GM21737 (cell line): ENCODE data around the gene BCAS3.
"Not testable (repeated sequence)": the region's sequence is repeated elsewhere in the genome, so short reads cannot be mapped to it uniquely, and the experiment has no call there.

Experiments
- ATAC-seq: cut with Tn5 transposase; IDR thresholded peaks from one replicate; pipeline ENCODE4 v1.9.1; 2021; ENCODE audit warnings: mild to moderate bottlenecking, moderate library complexity; ENCODE audit not compliant: unreplicated experiment

BCAS3 gene

GRCh38 chr17:60920107-60920506 is 242.5 kb downstream of the BCAS3 start:
- ATAC-seq, result no peak

GRCh38 chr17:60923000-60923399 is 245.3 kb downstream of the BCAS3 start:
- ATAC-seq, result no peak

DNA sequence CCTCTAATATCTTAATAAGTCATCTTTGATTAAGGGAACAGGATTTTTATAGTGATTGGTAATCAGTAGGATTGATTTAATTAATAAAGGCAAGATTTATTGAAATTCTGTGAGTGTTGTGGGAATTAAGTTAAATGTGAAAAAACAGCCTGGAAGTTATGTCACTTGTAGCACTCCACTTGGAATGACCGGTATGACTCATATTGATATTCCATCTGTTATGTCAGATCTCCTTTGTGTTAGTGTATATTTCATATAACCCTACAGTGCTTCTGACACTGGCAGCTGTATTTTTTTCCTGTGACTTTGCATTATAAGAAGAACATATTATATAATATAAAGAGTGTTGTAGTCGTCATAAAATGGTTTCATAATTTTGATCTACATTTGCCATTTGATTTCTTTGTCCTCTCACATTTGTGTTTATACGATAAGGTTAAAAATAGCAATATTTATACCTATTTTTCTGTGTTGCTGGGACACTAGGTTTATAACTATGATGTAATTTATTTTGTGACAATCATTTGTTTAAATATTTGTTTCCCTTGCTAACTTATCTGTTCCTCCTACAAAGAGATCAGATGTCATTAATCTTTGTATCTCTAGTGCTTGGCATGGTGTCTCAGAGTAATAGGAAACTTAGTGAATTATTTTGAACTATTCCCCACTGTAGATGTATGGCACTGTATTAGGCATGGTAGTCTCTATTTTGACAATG is 249.0 kb downstream of the BCAS3 start:
- ATAC-seq, result no peak

- no peak for ATAC-seq
These were observed 256.1 kb downstream of the BCAS3 start for GRCh38 chr17:60933739-60934138.

GRCh38 chr17:60934723-60935122 is 257.1 kb downstream of the BCAS3 start:
- ATAC-seq, result no peak

- ATAC-seq, result not testable (repeated sequence)
These were observed 258.3 kb downstream of the BCAS3 start for GRCh38 chr17:60935991-60936390.

DNA sequence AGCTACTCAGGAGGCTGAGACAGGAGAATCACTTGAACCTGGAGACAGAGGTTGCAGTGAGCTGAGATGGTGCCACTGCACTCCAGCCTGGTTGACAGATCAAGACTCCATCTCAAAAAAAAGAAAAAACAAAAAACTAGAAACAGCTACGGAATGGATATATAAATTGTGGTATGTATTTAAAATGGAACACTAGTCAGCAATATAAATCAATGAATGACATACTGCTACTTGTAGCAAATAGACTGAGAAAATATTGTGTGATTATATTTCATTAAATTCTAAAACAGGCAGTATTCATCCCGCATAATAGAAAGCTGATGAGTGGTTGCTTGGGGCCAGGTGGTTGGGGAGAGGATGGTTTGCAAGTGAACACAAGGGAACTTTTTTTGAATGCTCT is 261.7 kb downstream of the BCAS3 start:
- no peak for ATAC-seq

DNA sequence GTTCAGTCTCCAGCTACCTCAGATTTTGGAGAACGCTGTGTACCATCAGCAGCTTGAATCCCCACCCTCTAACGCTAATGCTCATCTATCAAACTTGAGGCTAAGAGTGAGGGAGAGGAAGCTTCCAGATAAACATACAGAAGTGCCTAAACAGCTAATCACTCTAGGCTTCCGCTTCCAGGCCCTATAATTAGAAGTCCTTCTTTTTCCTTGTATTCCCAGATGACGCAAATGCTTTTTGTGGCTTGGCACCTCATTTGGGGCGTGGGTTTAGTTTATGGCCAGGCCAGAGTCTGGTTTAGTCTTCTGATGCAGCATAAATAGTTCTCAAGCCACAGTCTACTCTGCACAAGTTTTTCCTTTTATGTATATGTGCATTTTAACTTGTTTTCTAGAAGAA is 263.4 kb downstream of the BCAS3 start:
- no peak for ATAC-seq

GRCh38 chr17:60941571-60941970 is 263.9 kb downstream of the BCAS3 start:
- no peak for ATAC-seq

DNA sequence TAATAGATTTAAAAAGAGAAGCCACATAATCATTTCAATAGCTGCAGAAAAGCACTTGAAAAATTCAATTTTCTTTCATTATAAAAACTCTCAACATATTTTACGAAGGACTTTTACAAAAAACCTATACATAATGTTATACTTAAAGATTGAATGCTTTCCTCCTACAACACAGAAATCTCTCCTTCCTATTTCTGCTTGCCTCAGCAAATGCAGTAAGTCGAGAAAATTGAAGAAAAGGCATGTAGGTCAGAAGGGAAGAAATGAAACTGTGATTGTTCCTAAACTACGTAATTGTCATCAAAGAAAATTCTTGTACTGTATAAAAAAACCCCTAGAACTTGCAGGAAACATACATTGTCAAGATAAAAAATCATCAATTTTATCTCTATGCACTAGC is 267.1 kb downstream of the BCAS3 start:
- no peak for ATAC-seq

- ATAC-seq, result no peak
These were observed 269.4 kb downstream of the BCAS3 start for GRCh38 chr17:60947100-60947499.

DNA sequence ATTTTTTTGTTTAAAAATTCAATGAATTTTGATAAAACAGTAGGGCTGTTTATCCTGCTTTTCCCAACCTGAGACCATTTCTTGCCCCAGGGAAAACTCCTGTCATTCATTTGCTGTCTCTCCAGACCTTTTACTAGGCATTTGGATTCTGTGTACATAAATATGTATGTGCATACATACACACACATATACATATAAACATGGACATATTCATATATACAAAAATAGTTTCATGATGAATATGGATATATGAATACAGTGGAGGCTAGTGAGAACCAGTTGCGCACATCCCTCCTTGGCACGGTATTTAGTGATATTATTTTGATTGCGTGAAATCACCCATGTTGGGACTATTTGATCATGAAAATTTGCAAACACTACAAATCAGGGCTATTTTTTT is 269.9 kb downstream of the BCAS3 start:
- no peak for ATAC-seq

DNA sequence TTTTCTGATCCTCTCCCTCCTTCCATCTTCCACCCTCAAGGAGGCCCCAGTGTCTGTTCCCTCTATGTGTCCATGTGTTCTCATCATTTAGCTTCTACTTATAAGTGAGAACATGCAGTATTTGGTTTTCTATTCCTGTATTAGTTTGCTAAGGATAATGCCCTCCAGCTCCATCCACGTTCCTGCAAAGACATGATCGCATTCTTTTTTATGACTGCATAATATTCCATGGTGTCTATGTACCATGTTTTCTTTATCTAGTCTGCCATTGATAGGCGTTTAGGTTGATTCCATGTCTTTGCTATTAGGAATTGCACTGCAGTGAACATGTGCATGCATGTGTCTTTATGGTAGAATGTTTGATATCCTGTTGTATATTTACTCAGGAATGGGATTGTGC is 275.1 kb downstream of the BCAS3 start:
- no peak for ATAC-seq

GRCh38 chr17:60959011-60959410 is 281.4 kb downstream of the BCAS3 start:
- no peak for ATAC-seq

DNA sequence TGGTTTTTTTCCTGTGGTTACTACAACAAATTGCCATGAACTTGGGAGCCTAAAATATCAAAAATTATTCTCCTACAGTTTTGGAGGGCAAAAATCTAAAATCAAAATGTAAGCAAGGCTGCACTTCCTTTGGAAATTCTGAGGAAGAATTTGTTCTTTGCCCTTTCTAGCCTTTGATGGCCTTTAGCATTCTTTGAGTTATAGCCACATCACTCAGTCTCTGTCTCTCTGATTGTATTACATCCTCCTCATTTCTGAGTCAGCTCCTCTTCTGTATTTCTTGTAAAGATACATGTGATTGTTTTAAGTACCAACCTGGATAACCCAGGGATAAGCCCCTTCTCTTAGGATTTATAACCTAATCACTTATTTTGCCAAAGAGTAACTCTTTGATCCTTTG is 282.0 kb downstream of the BCAS3 start:
- ATAC-seq, result no peak

DNA sequence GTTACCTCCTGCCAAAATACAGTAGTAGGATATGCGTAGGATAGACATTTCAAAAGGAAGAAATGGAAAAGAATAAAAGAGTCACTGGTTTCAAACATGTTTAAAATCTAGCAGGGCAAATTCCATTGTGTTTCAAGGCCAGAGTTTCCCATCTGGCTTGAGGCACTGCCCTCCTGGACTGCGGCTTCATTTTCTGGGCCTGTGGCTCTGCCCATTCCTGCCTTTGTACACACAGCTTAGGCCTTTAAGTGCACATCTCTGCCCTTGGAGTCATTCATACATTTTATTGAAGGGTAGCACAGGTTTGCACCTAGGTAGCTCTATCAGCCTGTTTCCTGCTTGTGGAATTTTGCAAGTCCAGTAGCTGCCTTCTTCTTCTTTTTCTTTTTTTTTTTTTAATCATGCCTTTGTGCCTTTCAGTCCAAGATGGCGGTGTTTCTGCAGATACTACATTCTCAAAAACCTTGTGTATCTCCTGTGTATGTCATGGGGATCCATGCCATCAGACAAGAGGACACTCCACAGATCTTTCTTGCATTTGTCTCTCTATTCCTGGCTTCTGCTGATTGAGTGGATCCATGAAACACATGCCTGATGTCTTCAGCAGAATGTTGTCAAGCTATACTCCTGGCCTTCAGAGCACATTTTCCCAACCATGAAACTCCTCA is 282.9 kb downstream of the BCAS3 start:
- no peak for ATAC-seq

- ATAC-seq, result no peak
These were observed 286.5 kb downstream of the BCAS3 start for GRCh38 chr17:60964160-60964559.

- ATAC-seq, result no peak
These were observed 290.6 kb downstream of the BCAS3 start for GRCh38 chr17:60968266-60968665.

- ATAC-seq, result no peak
These were observed 291.9 kb downstream of the BCAS3 start for GRCh38 chr17:60969500-60970037.

DNA sequence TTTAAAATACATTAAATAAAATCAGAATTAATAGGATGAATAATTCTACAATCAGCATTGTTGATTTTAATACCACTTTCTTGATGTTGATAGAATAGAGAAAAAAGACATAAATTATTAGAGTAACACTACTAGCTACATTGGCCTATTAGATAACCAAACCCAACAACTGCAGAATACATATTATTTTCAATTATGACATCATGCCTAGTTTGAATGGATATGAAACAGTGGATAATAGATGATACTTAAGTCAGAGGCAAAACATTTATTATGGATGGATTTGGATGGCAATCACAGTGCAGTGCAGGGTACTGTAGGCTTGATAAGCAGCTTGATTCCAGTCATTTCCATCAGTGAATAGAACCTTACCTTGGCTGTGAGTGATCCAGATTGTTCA is 293.1 kb downstream of the BCAS3 start:
- no peak for ATAC-seq

GRCh38 chr17:60971515-60972369 is 294.1 kb downstream of the BCAS3 start:
- ATAC-seq, result no peak
